PC-3 (cell line): ENCODE measurements around the gene ABHD18.

ENCODE experiments used
- CTCF ChIP-seq: fragments of 300-600 bp; sonication (generic); conservative IDR thresholded peaks from 2 replicates; pipeline ENCODE4 v1.5.1; 2017; ENCODE audit warnings: antibody characterized with exemption, low read depth, mild to moderate bottlenecking, low read length
- EZH2 ChIP-seq: fragments of 300-600 bp; sonication (generic); IDR thresholded peaks from one replicate; pipeline ENCODE4 v1.6.1; 2017; ENCODE audit warnings: antibody characterized with exemption, mild to moderate bottlenecking, low read length; ENCODE audit not compliant: unreplicated experiment
- EZH2phosphoT487 ChIP-seq: fragments of 300-600 bp; sonication (generic); IDR thresholded peaks from 2 replicates; pipeline ENCODE4 v1.6.1; 2018; ENCODE audit warnings: mild to moderate bottlenecking, antibody characterized with exemption, low read length, borderline replicate concordance

GRCh38 chr4:127965062-127965802 lies at the start of gene ABHD18, which contains the start of gene MFSD8:
- TF ChIP-seq CTCF (peak; percentile 46; the same call in 1 of the 2 replicates), EZH2 (no peak), EZH2phosphoT487 (no peak)
